Kidney tubule cell (primary cell): ENCODE data around the gene HELZ.
A peak's percentile ranks its signal among the peaks of the same experiment; 100 is the strongest.
"Not testable (repeated sequence)": the region's sequence is repeated elsewhere in the genome, so short reads cannot be mapped to it uniquely, and the experiment has no call there.

Source experiments
- DNase-seq: peaks from one replicate; pipeline ENCODE4 v3.0.0-alpha.2; 2018; ENCODE audit warnings: low spot score

HELZ gene

GRCh38 chr17:67245073-67245693, at the start of gene HELZ:
HELZ (minus strand) TSS chr17:67245196; CDS start chr17:67218804, 26,392 bp downstream.
- DNase-seq = peak; percentile 87

GRCh38 chr17:67293251-67294203, 48.5 kb upstream of the HELZ start:
- DNase-seq = peak; percentile 74

- DNase-seq = no peak
Measured at GRCh38 chr17:67290711-67291291, 45.8 kb upstream of the HELZ start.

- DNase-seq = no peak
Measured at GRCh38 chr17:67290244-67290643, 45.2 kb upstream of the HELZ start.

GRCh38 chr17:67289181-67289876, 44.3 kb upstream of the HELZ start:
- no peak for DNase-seq

- DNase-seq = not testable (repeated sequence)
Measured at GRCh38 chr17:67286826-67287225, 41.8 kb upstream of the HELZ start.

GRCh38 chr17:67285360-67285759, 40.4 kb upstream of the HELZ start:
- peak; percentile 7 for DNase-seq

- DNase-seq = no peak
Measured at GRCh38 chr17:67283731-67284516, 38.9 kb upstream of the HELZ start.

GRCh38 chr17:67281743-67282142, 36.7 kb upstream of the HELZ start:
- DNase-seq = no peak

GRCh38 chr17:67281053-67281452, 36.1 kb upstream of the HELZ start:
- DNase-seq = no peak

- DNase-seq = no peak
Measured at GRCh38 chr17:67280279-67280678, 35.3 kb upstream of the HELZ start.

GRCh38 chr17:67279115-67279514, 34.1 kb upstream of the HELZ start:
- no peak for DNase-seq

- no peak for DNase-seq
Measured at GRCh38 chr17:67278363-67278762, 33.4 kb upstream of the HELZ start.

GRCh38 chr17:67276075-67276474, 31.1 kb upstream of the HELZ start:
- no peak for DNase-seq

- DNase-seq = no peak
Measured at GRCh38 chr17:67274466-67274865, 29.5 kb upstream of the HELZ start.

- DNase-seq = no peak
Measured at GRCh38 chr17:67273900-67274299, 28.9 kb upstream of the HELZ start.

GRCh38 chr17:67272312-67273047, 27.5 kb upstream of the HELZ start:
- DNase-seq = no peak

- not testable (repeated sequence) for DNase-seq
Measured at GRCh38 chr17:67271187-67271586, 26.2 kb upstream of the HELZ start.

GRCh38 chr17:67270416-67270815, 25.4 kb upstream of the HELZ start:
- no peak for DNase-seq

- DNase-seq = no peak
Measured at GRCh38 chr17:67266496-67266895, 21.5 kb upstream of the HELZ start.
